ENCODE measurements around the gene NAALADL2.

- TF ChIP-seq EZH2 (IDR thresholded peaks at IDR 0.05; ENCODE audit: low read length, unreplicated experiment): no peak
- TF ChIP-seq CTCF (conservative IDR thresholded peaks at IDR 0.05; ENCODE audit: low read depth, low read length): no peak
These were observed 47.9 kb downstream of the NAALADL2 start for GRCh38 chr3:174907027-174907426.
